ENCODE results near the gene FOXC1. TPM values are rescaled to one million over a fixed set of nuclear protein-coding genes. Genes with fewer than 3 reads are reported as not detected.

Gene FOXC1
- total RNA-seq, 1 experiment from 2014 or later = not detected

- no peaks in the 10 kb centered on the region; the same call in 1 of the 2 replicates for H3K79me2 ChIP-seq (ENCODE audit: insufficient read depth, low read length)
- H3K9me3 Mint-ChIP-seq = no peaks in the 10 kb centered on the region; a peak in 1 of 5 replicates
- no peaks in the 10 kb centered on the region for H3K23me2 ChIP-seq (ENCODE audit: insufficient read length, low read depth, low read length, poor library complexity, severe bottlenecking)
- no peak overlapping the region for H2BK15ac ChIP-seq (ENCODE audit: low read depth, low read length)
- H3K18ac ChIP-seq (ENCODE audit: insufficient read length, low read depth, low read length) = no peak overlapping the region
- no peak overlapping the region for H2BK20ac ChIP-seq (ENCODE audit: low read depth, low read length, poor library complexity, severe bottlenecking)
- H2AK5ac ChIP-seq (ENCODE audit: insufficient read length, low read length) = no peak overlapping the region
- H3K4me1 Mint-ChIP-seq = no peaks in the 10 kb centered on the region
- H3K4me1 ChIP-seq (ENCODE audit: insufficient read depth, low read length) = no peaks in the 10 kb centered on the region; the same call in 1 of the 2 replicates
- no peak overlapping the region for H3K27ac Mint-ChIP-seq
- no peaks in the 10 kb centered on the region for H3K27me3 Mint-ChIP-seq (ENCODE audit: low read depth)
- no peaks in the 10 kb centered on the region; a peak in 1 of 7 replicates for H3K36me3 Mint-ChIP-seq (ENCODE audit: insufficient read depth in 1 of 3, low read depth in 3 of 3)
- no peak overlapping the region for H2BK5ac ChIP-seq (ENCODE audit: insufficient read length, low read length)
- H3K23ac ChIP-seq (ENCODE audit: insufficient read length, low read depth, low read length) = no peak overlapping the region
- no peaks in the 10 kb centered on the region for H4K20me1 ChIP-seq (ENCODE audit: control insufficient read depth, insufficient read depth, insufficient read length)
- 0 out of 2 replicates have a peak, but pooled peaks cover 1% of the 10 kb centered on the region for H3K27me3 ChIP-seq (ENCODE audit: insufficient read depth, low read length)
- no peak for DNase-seq
- no peak overlapping the region for H3K56ac ChIP-seq (ENCODE audit: insufficient read length, low read depth, low read length)
- H3K9ac ChIP-seq (ENCODE audit: extremely low read depth, insufficient read length, low read length) = no peak overlapping the region
- no peak overlapping the region for H3K4me3 Mint-ChIP-seq
- no peak overlapping the region for H4K91ac ChIP-seq (ENCODE audit: insufficient read length, low read depth, low read length)
- no peak overlapping the region for H4K5ac ChIP-seq (ENCODE audit: insufficient read length, low read depth, low read length)
- H3T11ph ChIP-seq (ENCODE audit: low read length) = no peak overlapping the region
- no peak overlapping the region for H3K27ac ChIP-seq (ENCODE audit: insufficient read length, low read depth, low read length)
- no peak overlapping the region for H4K8ac ChIP-seq (replicated peaks; ENCODE audit: insufficient read length, low read depth, low read length)
- H3K9me3 ChIP-seq (ENCODE audit: control insufficient read depth, low read depth, low read length) = no peaks in the 10 kb centered on the region
- no peak overlapping the region for H2BK12ac ChIP-seq (ENCODE audit: insufficient read length, low read depth, low read length)
- no peak overlapping the region for H3K4ac ChIP-seq (ENCODE audit: low read depth, low read length)
- H3K79me1 ChIP-seq (ENCODE audit: insufficient read depth, low read depth, low read length, poor library complexity, severe bottlenecking) = no peaks in the 10 kb centered on the region
- H2AFZ ChIP-seq (ENCODE audit: low read length) = no peak overlapping the region
- no peak for TF ChIP-seq CTCF (conservative IDR thresholded peaks at IDR 0.05)
- H3K14ac ChIP-seq (ENCODE audit: insufficient read depth, low read length) = no peak overlapping the region
- H2BK120ac ChIP-seq (ENCODE audit: low read depth, low read length, poor library complexity, severe bottlenecking) = no peak overlapping the region
- H3K4me2 ChIP-seq (ENCODE audit: insufficient read depth, insufficient read length, low read length) = no peak overlapping the region
- WGBS (ENCODE audit: extremely low coverage, insufficient read length, low lambda C conversion rate) = no CpG with 5 or more reads among the region's 4 CpGs
These were observed 44.3 kb downstream of the FOXC1 start for GRCh38 chr6:1654054-1654453.

All from H9 (cell line).